Fibroblast of lung (primary cell): ENCODE measurements around the gene SS18.

Experiments used
- CTCF ChIP-seq, 2 donors: IDR thresholded peaks in 1 of 2; conservative IDR thresholded peaks in 1 of 2; 1 replicate in 1 of 2; 2 replicates in 1 of 2; pipeline ENCODE4 v1.5.1; 2011 to 2012; ENCODE audit warnings: low read length in 2 of 2, control low read depth in 1 of 2, inconsistent platforms in 1 of 2, low read depth in 1 of 2, mild to moderate bottlenecking in 1 of 2
- EZH2 ChIP-seq: IDR thresholded peaks from 2 replicates; pipeline ENCODE4 v1.5.1; 2012; ENCODE audit warnings: low read length, control low read depth, mild to moderate bottlenecking; ENCODE audit errors: missing control alignments

GRCh38 chr18:26121476-26121875 lies 31.1 kb upstream of the SS18 start:
- TF ChIP-seq CTCF (conservative IDR thresholded peaks at IDR 0.05 in 1 of 2, IDR thresholded peaks at IDR 0.05 in 1 of 2; ENCODE audit: low read depth in 1 of 2, low read length in 2 of 2) (no peak), EZH2 (no peak)
